Heart left ventricle (tissue), 13 donors: ENCODE results near the gene SH3BP1.

ENCODE experiments used
- CTCF ChIP-seq, 12 donors: fragments of 200-600 bp; sonication (generic) in 4 of 12; IDR thresholded peaks; one replicate each; pipeline versions ENCODE4 v1.5.0 to v1.8.0; 2018 to 2022; ENCODE audit warnings: antibody characterized with exemption in 12 of 12, mild to moderate bottlenecking in 5 of 12
- POLR2A ChIP-seq, 2 donors: fragments of 450-650 bp; IDR thresholded peaks; one replicate each; pipeline ENCODE4 v1.6.1; 2017; ENCODE audit warnings: antibody characterized with exemption in 2 of 2, mild to moderate bottlenecking in 2 of 2, moderate library complexity in 2 of 2
- donor health status: ischemic (EF 13 %, LVEDD 7.1; RV severe dilation, severe dysfunction).
- donor health status: DM: no; HTN: yes; CAD: no.
- donor health status: DM: no; HTN: no; CAD: no.
- donor health status: ischemic (EF 25% LVEDD 6.9; RV normal size, moderate dysfunction).
- donor health status: ischemic (EF 25% LVEDD 5.7; RV mildly dilated, moderate dysfunction).
- donor health status: ischemic (EF 35%, LVEDD 5.7; RV mildly dilated, moderate dysfunction).
- donor health status: nonischemic (EF 11% LVEDD 7.7; RV severe dilation, severe dysfunction).
- donor health status: DM: yes; HTN: yes; CAD: no.
- donor health status: PGD.
- donor health status: ischemic (EF 29% LVEDD 5.4; RV normal size, mild dysfunction).
- donor health status: nonischemic (EF 23%, LVEDD 6.1; RV moderate dilation, normal function).

- TF ChIP-seq CTCF (IDR thresholded peaks at IDR 0.05) (no peak), POLR2A (IDR thresholded peaks at IDR 0.05) (no peak)
Observed at GRCh38 chr22:37659897-37660708, 20.6 kb downstream of the SH3BP1 start.
